ENCODE measurements around the gene SLC5A4.
"Not testable (repeated sequence)": the region's sequence is repeated elsewhere in the genome, so short reads cannot be mapped to it uniquely, and the experiment has no call there.

The SLC5A4 gene

GRCh38 chr22:32199341-32199740 lies 55.8 kb downstream of the SLC5A4 start:
- no peak for DNase-seq

- not testable (repeated sequence) for DNase-seq
Observed at GRCh38 chr22:32197553-32198226, 57.5 kb downstream of the SLC5A4 start.

GRCh38 chr22:32195900-32196299 lies 59.2 kb downstream of the SLC5A4 start:
- DNase-seq: not testable (repeated sequence)

- DNase-seq: not testable (repeated sequence)
Observed at GRCh38 chr22:32193346-32193745, 61.8 kb downstream of the SLC5A4 start.

GRCh38 chr22:32191021-32191420 lies 64.1 kb downstream of the SLC5A4 start:
- DNase-seq: not testable (repeated sequence)

GRCh38 chr22:32185821-32186220 lies 69.3 kb downstream of the SLC5A4 start:
- DNase-seq: no peak

GRCh38 chr22:32183625-32184024 lies 71.5 kb downstream of the SLC5A4 start:
- DNase-seq: no peak

- DNase-seq: no peak
Observed at GRCh38 chr22:32181043-32181442, 74.1 kb downstream of the SLC5A4 start.

- DNase-seq: no peak
Observed at GRCh38 chr22:32177221-32177765, 77.9 kb downstream of the SLC5A4 start.

- DNase-seq: no peak
Observed at GRCh38 chr22:32175683-32176644, 79.2 kb downstream of the SLC5A4 start.

- DNase-seq: no peak
Observed at GRCh38 chr22:32175115-32175514, 80.0 kb downstream of the SLC5A4 start.
